SKM-1 (cell line): ENCODE measurements around the gene EPS8L3.
A peak's percentile ranks its signal among the peaks of the same experiment; 100 is the strongest.
"Not testable (repeated sequence)": the region's sequence is repeated elsewhere in the genome, so short reads cannot be mapped to it uniquely, and the experiment has no call there.

ENCODE experiments used
- DNase-seq: peaks from one replicate; lab custom pipeline; 2025; ENCODE audit not compliant: unreplicated experiment; lab: John Stamatoyannopoulos, UW

The EPS8L3 gene

DNA sequence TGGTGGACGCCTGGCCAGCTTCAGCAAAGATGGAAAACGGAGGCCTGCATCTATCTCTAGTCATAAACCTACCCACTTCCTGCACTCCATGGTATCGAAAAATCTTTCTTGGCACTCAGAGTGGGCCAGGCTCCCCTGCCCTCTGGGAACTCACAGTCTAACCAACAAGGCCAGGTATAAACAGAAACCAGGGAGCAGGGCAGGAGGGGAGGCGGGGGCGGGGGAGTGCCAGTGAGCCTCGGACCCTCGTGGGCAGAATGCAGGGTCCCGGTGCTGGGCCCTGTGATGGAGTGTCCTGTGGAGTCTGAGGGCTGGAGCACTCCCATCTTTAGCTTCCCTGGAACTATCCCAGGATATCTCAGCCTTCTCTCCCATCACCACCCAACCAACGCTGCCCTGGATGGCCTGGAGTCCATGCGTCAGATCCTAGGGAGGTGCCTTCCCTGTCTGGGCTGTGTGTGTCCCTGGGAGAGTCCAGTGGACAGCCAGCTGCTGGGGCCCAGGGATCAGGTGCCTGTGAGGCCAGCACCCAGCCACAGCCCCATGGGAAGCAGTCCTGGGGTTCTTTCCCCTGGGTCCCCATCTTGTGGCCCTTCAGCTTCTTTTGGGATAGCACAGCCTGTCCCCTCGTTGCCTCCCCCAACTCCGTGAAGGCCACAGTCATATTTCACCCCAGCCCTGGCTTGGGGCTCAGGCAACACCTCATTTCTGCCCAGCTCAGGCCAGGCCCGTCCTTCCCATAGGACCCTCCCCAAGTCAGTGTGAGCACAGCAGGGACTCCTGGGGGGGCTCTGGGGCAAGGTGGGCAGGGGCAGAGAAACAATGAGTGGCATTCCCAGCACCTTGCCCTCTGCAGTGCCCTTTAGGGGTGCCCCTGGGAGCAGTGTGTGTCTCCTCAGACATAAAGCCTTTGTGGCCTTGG lies 1.1 kb upstream of the EPS8L3 start:
- no peak for DNase-seq

DNA sequence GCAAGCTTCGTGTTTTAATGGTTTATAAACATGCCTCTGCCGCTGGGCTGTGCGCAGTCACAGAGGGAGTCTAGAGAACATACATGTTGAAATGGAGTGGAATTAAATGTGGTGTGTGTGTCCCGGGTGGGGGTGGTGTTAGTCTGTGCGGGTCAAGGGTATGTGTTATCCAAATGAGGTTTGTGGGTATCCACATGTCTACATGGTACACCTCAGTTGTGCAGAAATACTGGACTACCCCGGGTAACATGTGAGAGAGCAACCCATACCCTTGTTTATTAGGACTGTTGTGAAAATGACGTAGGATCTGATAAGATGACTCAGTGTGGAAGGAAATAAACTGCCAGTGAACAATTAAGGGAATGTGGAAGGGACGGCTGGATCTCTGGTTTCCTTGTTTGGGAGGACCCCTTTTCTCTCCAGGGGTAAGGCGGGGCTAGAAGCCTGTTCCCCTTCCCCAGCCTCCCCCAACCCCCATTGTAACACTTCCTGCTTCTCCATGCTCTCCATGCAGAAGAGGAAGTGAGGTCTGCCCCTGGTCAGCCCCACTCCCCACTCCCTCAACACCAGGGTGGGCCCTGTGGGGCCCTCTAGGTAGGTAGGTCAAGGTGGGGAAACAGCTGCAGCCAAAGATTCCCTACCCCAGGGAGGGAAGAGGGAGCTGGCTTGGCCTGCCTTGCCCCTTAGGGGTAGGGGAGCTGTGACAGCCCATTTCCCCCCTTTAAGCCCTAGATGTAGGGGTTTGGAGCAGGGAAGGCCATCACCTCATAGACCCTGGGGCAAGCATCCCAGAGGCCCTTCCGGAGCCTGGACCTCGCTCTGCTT lies 690 bp downstream of the EPS8L3 start:
- peak; percentile 67 for DNase-seq

DNA sequence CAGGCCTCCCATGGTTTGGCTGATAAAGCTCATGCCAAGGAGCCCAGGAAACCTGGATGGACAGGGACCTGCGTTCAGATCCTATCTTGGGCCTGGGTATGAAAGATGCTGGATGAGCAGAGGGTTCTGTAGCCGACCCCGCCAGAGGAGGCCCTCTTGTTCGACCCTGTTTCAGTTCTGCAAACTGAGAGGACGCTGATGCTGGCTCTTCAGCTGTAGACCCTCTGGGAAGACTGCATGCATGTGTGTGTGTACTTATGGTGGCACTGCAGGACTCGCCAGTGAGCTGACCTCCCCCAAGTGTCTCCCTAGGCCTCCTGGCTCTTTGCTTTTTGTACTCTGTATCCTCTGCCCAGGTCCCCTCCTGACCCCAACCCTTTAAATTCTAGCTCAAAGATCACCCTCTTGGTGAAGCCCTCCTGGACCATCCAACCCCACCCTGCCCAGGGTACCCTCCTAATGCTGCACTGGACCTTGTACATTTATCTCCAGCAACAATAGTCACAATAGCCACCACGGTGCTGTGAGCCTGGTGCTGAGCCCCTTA lies 1.6 kb downstream of the EPS8L3 start:
- DNase-seq, result no peak

DNA sequence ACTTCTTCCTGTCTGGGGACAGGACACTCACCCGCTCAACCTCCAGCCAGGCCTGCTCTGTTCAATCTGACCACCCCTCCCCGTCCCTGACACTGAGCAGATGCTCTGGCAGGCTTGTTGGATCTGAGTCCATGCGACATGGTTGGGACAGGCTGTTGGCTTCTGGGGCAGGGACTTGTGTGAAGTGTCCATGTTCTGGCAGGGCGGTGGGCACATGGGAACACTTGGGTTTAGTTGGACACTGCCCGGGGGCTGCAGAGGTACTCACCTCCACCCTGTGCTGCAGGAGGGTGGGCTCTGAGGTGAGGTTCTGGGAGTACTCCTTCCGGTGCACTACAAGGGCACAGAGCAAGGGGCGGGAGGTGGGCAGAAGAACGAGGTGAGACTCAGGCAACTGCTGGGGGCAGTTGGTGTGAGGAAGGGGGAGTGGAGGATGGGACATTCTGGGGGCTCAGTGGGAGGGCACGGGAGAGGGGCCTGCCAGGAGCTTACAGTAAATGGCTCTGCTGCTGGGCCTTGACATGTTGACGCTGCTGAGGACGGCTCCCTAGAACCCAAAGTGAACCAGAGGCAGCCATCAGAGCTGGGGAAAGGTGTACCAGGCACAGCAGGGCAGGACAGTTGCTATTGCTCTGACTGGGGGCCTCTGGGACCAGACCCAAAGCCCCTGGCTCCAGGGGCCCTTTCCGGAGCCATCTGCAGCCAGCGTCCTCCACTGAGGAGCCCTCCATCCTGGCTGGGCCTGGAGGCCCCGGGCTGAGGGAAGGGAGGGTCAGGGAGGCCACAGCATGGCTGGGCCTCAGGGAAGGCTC lies 2.3 kb downstream of the EPS8L3 start:
- DNase-seq, result no peak

DNA sequence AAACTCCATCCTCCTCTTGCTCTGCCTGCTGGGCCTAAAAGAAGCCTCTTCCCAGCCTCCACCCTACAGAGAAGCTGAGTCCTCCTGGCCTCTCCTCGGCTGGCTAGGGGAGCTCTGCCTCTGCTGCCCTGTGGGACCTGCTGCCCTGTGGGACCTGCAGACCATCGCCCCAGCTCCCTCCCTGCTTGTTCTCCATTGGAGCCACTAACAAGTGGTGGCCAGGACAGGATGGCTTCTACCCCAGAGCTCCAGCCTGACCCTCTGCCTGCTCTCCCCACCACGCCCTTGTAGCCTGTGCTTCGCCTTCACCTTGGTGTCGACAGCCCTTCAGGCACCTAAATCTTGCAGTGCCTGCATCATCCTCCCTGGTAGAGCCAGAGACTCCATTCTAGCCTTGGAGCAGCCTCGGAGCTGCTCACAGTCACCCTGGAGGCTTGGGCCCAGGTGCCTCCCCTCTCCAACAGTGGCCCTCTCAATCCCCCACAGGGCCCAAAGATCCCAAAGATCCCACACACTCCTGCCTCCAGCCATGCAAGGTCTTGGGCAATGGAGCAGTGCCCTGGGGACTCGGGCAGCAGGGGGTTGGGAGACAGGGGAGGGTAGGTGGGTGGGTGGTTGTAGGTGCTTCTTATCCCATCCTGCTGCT lies 3.0 kb downstream of the EPS8L3 start:
- no peak for DNase-seq

DNA sequence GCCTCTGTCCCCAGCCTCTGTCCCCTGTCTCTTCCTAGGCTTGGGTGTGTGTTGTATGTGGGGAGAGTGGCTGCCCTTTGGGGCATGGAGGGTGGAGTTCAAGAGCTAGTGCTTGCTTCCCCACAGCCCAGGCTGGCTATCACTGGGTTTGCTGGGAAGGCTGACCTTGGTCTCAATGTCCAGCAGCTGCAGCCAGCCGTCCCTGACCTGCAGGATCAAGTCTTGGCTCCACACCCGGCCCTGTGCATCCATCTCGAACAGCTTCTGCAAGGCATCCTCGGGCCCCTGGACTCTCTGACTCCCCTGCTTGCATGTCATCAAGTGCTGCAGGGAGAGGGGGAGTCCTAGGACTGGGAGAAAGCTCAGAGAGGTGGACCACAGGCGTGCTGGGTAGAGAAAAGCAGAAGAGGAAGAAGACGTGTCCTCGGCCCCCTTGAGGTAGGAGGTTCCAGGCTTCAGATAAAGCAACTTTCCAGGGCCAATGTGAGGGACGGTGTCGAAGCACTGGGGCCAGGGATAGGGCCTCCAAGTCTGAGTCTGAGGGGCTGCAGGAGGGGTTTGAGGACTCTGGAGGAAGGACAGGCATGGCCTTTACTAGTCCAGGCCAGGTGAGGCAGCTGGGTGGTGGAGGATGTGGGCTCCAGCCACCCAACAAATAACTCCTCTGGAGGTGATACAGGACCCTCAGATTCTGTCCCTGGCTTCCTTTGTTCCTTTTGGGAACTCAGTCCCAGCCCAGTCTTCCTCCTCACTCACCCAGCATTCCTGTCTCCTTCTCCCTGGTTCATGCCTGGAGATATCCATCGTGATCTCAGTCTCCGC lies 4.0 kb downstream of the EPS8L3 start:
- DNase-seq, result peak; percentile 37

DNA sequence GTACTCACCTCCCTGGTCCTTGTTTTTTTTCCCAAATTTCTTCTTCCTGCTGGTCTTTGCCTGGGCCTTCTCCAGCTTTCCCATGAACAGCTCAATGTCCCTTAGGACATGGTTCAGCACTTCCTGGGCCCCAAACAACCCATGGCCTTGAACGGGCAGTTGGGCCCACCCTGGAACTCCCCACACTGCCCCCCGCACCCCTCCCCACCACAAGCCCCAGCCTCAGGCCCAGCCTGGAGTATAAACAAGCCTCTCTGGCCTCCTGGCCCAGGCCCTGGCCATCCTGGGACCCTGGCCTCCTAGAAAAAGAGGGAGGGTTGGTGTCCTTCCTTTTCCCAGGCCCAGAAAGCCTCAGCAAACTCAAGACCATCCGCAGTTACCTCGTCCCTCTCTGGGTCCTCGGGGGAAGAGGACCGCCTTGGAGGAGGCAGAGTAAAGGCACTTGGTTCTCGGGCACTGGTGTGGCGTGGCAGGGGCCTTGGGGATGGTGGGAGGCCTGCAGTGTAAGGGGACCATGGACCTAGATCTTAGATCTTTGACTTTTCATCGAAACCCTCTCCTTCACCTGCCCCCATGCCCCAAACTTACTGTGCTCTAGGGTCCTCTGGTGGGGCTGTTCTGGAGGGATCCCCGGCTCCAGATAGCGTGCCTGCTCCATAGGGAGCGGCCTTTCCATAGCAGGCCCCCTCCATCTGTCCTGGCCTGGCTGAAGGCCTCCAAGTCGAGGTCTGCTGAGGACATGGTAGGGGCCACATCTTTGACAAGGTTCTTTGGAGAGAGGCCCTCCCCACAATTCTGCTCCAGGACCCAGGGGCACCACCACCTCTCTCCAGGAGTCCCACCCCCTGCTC lies 5.6 kb downstream of the EPS8L3 start:
- DNase-seq, result no peak

DNA sequence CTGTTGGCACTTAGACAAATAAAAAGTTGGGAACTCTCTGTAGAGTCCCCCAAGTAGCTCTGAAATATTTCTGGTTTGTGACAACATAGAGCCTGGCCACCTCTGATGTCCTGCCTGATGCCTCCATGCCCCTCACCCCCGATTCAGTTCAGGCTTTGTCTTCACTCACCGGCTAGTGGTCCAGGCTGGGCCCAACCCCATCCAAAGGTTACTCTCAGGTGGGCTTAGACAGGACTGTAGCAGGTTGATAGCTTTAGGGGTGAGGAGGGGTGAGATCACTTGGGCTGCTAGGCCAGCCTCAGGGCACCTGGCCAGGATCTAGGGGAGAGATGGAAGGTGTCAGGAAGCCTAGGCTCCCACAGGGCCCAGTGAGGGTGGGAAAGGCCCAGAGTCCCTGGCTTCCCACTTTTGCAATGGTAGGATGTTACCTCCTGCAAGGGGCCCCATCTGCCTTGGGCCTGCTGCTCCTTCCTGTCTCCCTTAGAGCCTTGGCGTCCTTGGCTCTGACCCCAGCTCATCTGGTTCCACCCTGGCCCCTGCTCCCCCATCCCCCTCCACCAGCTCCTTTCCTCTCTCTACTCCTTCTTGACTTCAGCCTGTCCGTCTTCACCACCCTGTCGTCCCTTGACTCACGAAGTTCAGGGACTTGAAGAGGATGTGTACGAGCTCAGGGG lies 6.7 kb downstream of the EPS8L3 start:
- no peak for DNase-seq

DNA sequence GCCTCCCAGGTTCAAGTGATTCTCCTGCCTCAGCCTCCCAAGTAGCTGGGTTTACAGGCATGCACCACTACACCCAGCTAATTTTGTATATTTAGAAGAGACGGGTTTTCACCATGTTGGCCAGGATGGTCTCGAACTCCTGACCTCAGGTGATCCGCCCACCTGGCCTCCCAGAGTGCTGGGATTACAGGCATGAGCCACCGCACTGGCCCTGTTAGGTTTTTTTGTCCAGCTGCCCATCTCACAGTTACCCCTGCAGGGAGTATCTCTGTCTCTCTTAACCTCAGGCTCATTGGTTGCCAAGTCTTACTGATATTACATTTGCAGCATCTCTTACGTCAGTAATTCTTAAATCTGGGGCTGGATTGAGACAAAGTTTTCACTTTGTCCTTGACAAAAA lies 7.4 kb downstream of the EPS8L3 start:
- not testable (repeated sequence) for DNase-seq

DNA sequence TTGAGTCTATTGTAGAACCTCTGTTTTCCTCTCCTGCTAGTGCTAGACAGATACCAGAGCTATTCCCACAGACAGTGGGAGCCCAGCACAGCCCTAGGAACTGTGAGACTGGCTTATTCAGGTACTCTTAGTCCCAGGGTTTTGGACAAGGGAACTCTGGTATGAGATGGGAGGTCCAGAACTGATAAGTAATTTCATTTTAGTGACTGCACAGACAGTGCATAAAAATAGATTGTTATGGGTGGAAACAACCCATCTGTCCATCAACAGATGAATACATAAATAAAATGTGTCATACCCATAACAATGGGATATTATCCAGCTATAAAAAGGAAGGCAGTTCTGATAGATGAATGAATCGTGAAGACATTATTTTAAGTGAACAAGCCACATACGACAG lies 9.0 kb downstream of the EPS8L3 start:
- no peak for DNase-seq

DNA sequence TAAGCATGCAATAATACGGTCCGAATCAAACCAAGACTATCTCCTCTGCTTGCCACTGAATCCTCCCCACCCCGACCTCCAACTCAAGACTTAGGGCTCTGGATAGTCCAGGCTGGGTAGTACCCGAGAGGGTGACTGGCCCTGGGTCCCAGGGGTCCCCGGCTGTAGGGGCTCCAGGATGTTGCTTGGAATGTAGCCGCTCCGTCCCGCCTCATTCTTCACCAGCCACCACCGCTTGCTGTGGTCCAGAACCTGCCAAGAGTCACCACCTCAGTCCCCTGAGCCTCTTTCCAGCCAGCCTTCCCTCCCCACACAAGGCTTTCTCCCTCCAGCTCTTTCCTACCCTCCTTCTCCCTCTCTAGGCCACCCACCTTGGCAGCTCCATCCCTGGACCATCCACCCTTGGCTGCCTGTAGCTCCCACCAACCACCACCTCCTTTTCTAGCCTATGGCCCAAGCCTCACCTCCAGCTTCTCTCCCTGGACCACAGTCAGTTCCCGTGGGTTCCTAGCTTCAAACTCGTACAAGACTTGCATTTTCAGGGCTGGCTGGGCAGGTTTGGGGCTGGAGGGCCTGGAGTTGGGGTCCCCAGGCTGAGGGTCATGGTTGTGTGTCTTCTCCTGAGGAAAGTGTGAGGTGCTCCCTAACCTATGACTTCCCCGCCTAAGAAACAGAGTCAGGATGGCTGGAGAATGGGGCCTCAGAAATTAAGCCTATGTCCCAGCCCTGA lies 12.0 kb downstream of the EPS8L3 start:
- no peak for DNase-seq

DNA sequence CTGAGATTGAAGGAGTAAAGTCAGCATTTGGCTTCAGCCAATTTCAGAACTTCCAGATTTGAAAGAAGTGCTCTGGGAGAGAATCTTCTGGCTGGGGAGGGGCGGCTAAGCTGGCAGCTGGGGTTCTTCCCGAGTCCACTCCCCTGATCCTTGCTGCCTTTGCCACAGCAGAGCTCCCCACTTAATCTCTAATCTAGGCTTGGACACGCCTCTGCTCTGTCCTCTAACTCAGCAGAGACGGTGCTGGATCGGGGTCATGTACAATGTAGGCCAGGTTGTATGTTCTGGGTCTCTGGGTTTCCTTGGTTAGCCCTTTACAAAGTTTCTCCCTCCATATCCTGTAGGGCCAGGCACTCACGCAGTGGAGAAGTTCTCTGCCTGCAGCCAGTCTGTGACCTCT lies 12.8 kb downstream of the EPS8L3 start:
- DNase-seq, result no peak

DNA sequence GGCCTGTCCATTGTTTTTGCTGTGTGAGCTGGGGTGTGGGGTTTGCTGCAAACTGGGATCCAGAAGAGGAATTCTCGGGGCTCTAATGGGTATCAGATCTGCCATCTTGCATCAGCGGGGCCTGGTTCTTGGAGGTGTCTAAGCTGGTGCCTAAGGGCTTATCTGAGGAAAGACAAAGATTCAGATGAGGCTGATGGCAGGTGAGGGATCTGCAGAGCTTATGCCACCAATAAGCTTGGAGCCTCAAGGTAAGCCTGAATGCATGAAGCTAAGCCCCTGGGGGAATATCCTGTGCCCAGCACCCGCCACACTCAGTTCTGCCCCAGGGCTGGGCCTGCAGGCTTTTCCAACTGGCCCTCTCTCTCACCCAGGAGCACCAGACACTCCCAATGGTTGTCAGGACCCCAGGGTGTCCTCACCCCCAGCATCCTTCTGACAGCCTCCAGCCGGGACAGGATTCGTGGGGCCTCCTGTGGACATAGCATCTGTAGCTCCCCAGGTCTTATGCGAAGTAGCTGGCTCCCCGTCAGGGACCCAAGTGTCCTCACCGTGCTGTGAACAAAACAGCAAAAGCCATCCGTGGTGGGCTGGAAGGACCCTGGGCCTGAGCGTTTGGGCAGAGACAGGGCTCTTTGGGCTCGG lies 13.4 kb downstream of the EPS8L3 start:
- no peak for DNase-seq

DNA sequence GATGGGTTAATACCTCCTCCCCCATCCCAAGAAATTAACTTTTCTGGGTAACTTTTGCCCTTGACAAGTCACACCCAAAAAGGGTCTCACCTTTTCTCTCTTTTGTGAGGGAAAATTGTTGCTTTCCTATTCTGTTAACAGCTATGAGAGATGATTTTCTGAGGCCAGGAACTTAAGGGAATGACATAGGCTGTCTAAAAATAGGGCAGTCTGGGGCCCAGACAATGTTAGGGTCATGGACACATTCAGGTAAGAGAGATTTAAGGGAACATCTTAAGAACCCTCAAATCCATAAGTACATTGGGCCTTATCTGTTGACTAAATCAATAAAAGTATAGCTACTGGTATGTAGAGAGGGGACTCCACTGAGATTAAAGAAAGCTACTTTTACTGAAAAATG lies 14.5 kb downstream of the EPS8L3 start:
- DNase-seq, result no peak

DNA sequence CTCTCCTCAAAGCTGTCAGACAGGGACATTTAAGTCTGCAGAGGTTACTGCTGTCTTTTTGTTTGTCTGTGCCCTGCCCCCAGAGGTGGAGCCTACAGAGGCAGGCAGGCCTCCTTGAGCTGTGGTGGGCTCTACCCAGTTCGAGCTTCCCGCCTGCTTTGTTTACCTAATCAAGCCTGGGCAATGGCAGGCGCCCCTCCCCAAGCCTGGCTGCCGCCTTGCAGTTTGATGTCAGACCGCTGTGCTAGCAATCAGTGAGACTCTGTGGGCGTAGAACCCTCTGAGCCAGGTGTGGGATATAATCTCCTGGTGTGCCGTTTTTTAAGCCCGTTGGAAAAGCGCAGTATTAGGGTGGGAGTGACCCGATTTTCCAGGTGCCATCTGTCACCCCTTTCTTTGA lies 15.4 kb downstream of the EPS8L3 start:
- DNase-seq, result not testable (repeated sequence)

DNA sequence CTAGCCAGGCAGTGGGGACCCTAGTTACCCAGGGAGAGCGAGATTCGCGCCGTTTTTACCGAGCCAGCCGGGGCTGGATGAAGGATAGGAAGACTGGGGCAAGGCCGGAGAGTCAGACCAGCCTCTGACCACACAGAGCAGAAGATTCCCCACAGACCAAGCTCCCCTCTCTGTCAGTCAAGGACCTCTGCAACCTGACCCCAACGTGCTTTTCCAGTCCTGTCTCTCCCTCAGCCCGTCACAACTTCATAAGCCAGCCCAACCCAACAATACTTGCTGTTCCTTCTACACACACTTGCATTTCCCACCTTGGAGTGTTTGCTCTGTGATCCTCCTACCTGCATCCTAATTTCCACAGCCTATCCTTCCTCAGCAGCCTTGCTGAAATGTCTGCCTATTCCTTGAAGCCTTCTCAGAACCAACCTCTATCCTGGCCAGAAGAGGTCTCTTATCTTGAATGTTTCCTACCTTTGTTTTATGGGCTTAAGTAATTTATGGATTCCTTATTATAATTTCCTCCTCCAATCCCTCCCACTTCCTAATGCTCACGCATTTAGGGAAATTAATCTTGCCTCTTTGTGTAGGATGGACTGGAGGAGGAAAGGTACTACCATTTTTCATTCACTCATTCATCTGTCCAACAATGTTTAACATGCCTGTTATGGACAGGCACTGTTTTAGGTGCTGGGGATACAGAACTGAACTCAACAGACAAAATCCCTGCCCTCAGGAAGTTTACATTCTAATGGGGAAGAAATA lies 22.9 kb downstream of the EPS8L3 start, which contains the start of gene GSTM3:
Gene GSTM3 (minus strand): TSS at position 424 of the 759 bp plus-strand sequence. CDS start 751 bp downstream, outside the sequence.
- DNase-seq, result no peak
